HepG2 (cell line): Measurements from ENCODE around the gene LRRC3C. TPM values are rescaled to one million over a fixed set of nuclear protein-coding genes. Genes with fewer than 3 reads are reported as not detected.
A peak's percentile ranks its signal among the peaks of the same experiment; 100 is the strongest.

Source experiments
- BRD4 ChIP-seq: sonication (generic); formaldehyde crosslinking; IDR thresholded peaks from 2 replicates; pipeline ENCODE4 v1.4.0; 2020; ENCODE audit warnings: missing genetic modification reagents
- CENPT ChIP-seq: sonication (generic); formaldehyde crosslinking; IDR thresholded peaks from 2 replicates; pipeline ENCODE4 v1.8.0; 2022; ENCODE audit warnings: low read depth, mild to moderate bottlenecking, moderate library complexity, missing genetic modification reagents
- GABPA ChIP-seq, 2 experiments: IDR thresholded peaks; 2 replicates each; pipeline ENCODE4 v1.6.1; 2011 to 2016; ENCODE audit warnings: low read depth in 2 of 2, low read length in 1 of 2, missing biosample characterization in 1 of 2, missing genetic modification characterization in 1 of 2
- HDAC2 ChIP-seq: sonication (generic); formaldehyde crosslinking; IDR thresholded peaks from 2 replicates; pipeline ENCODE4 v1.4.0; 2020; ENCODE audit warnings: missing genetic modification reagents
- JUND ChIP-seq: sonication (generic); formaldehyde crosslinking; IDR thresholded peaks from 2 replicates; pipeline ENCODE4 v1.8.0; 2022; ENCODE audit warnings: mild to moderate bottlenecking, missing genetic modification reagents
- RBFOX2 ChIP-seq: fragments of 200-400 bp; formaldehyde crosslinking; IDR thresholded peaks from 2 replicates; pipeline ENCODE4 v1.6.1; 2017; ENCODE audit warnings: low read depth, mild to moderate bottlenecking, low read length
- SALL1 ChIP-seq: sonication (generic); formaldehyde crosslinking; IDR thresholded peaks from 2 replicates; pipeline ENCODE4 v1.8.0; 2022; ENCODE audit warnings: mild to moderate bottlenecking, missing genetic modification reagents
- SAP130 ChIP-seq: IDR thresholded peaks from 2 replicates; pipeline ENCODE4 v1.6.1; 2016; ENCODE audit warnings: low read depth
- SRSF1 ChIP-seq: fragments of 200-400 bp; formaldehyde crosslinking; optimal IDR thresholded peaks from 2 replicates; pipeline ENCODE3; 2017; ENCODE audit warnings: mild to moderate bottlenecking, low read depth, low read length, moderate library complexity
- ZBTB7A ChIP-seq: sonication (generic); formaldehyde crosslinking; IDR thresholded peaks from 2 replicates; pipeline ENCODE4 v1.8.0; 2022; ENCODE audit warnings: mild to moderate bottlenecking, missing genetic modification reagents
- ZNF160 ChIP-seq: sonication (generic); formaldehyde crosslinking; IDR thresholded peaks from 2 replicates; pipeline ENCODE4 v1.8.0; 2022; ENCODE audit warnings: mild to moderate bottlenecking, inconsistent platforms, missing genetic modification reagents
- ZNF232 ChIP-seq: sonication (generic); formaldehyde crosslinking; IDR thresholded peaks from 2 replicates; pipeline ENCODE4 v1.4.0; 2020; ENCODE audit warnings: missing genetic modification reagents, borderline replicate concordance
- ZNF333 ChIP-seq: sonication (generic); formaldehyde crosslinking; IDR thresholded peaks from 2 replicates; pipeline ENCODE4 v1.4.0; 2020; ENCODE audit warnings: mild to moderate bottlenecking, missing genetic modification reagents, borderline replicate concordance
- ZNF354B ChIP-seq: sonication (generic); formaldehyde crosslinking; IDR thresholded peaks from 2 replicates; pipeline ENCODE4 v1.8.0; 2022; ENCODE audit warnings: mild to moderate bottlenecking, missing genetic modification reagents
- ZNF383 ChIP-seq: sonication (generic); formaldehyde crosslinking; IDR thresholded peaks from 2 replicates; pipeline ENCODE4 v1.4.0; 2020; ENCODE audit warnings: missing genetic modification reagents, mild to moderate bottlenecking, borderline replicate concordance
- ZNF441 ChIP-seq: sonication (generic); formaldehyde crosslinking; IDR thresholded peaks from 2 replicates; pipeline ENCODE4 v1.7.0; 2021; ENCODE audit warnings: missing genetic modification reagents, borderline replicate concordance
- ZNF451 ChIP-seq: sonication (generic); formaldehyde crosslinking; IDR thresholded peaks from 2 replicates; pipeline ENCODE4 v1.5.0; 2020; ENCODE audit warnings: mild to moderate bottlenecking, missing genetic modification reagents
- ZNF564 ChIP-seq: sonication (generic); formaldehyde crosslinking; IDR thresholded peaks from 2 replicates; pipeline ENCODE4 v1.8.1; 2023; ENCODE audit warnings: mild to moderate bottlenecking, missing genetic modification reagents
- polyA plus RNA-seq, 8 experiments: library from polyadenylated mRNA; depleted of rRNA in 3 of 8; stranded (reverse) in 7 of 8; unstranded in 1 of 8; fragments of >200 nt; fragmentation: Illumina TruSeq in 4 of 8; extraction: Trizol in 4 of 8; gene quantifications; 2 replicates each; pipeline versions ENCODE4 v1.2.1 to v1.2.3, GENCODE V29; 2011 to 2016; ENCODE audit warnings: low read depth in 4 of 8, missing spikeins in 1 of 8, mixed read lengths in 1 of 8; ENCODE audit not compliant: insufficient read depth in 1 of 8
- total RNA-seq, 5 experiments: library from RNA; depleted of rRNA; stranded (reverse); fragments of >200 nt; fragmentation: Illumina TruSeq; extraction: Trizol; gene quantifications; 2 replicates each; pipeline ENCODE4 v1.2.3, GENCODE V29; 2016; ENCODE audit warnings: low read depth in 1 of 5
- TF ChIP-seq, protein P1 (sequence below): IDR thresholded peaks from 2 replicates; pipeline ENCODE4 v1.6.1; 2016; ENCODE audit warnings: missing genetic modification reagents, missing compliant biosample characterization
- TF ChIP-seq, protein P2 (sequence below): sonication (generic); formaldehyde crosslinking; IDR thresholded peaks from 2 replicates; pipeline ENCODE4 v1.5.1; 2020; ENCODE audit warnings: mild to moderate bottlenecking, missing genetic modification reagents, moderate library complexity
- TF ChIP-seq, protein P3 (sequence below): sonication (generic); formaldehyde crosslinking; IDR thresholded peaks from 2 replicates; pipeline ENCODE4 v1.4.0; 2020; ENCODE audit warnings: mild to moderate bottlenecking, low read depth, missing genetic modification reagents
- TF ChIP-seq, protein P4 (sequence below): sonication (generic); formaldehyde crosslinking; IDR thresholded peaks from 2 replicates; pipeline ENCODE4 v1.5.0; 2020; ENCODE audit warnings: mild to moderate bottlenecking, missing genetic modification reagents

The LRRC3C gene
- total and polyA plus RNA-seq, 2 of the 13 experiments (the other 11 are each of a cell fraction or from before 2014, with no cell fraction given) = 0.17 TPM; not detected in 1

DNA sequence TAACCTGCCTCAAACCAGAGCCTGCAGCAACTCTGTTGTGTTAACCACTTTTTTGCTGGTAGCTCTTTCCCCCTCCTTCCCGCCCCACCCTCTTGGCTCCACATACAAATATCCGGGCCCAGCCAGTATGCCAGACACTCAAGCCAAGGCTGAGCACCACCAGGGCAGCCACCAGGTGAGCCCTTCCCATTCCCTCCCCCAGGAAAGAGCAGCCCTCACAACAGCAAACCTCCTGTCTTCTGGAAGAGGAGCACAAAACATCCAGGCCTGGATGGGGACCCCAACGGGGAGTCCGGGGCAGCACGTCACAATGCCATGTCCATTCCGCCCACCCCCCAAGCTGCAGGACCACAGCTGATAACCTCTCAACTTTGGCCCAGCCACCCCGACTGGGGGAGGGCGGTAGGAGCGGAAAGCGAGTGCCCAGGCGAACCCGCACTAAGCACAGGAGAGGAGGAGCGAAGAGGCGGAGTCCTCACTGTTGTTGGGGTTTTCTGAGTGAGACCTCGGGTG is 888 bp upstream of the LRRC3C start (continued):
- TF ChIP-seq GABPA (IDR thresholded peaks at IDR 0.05; ENCODE audit: low read depth, low read length) = no peak
- TF ChIP-seq GABPA (CRISPR knock-in tag; IDR thresholded peaks at IDR 0.05; ENCODE audit: low read depth) = peak; percentile 45
- peak; percentile 93; the same call in 1 of the 2 replicates for TF ChIP-seq ZBTB7A (CRISPR knock-in tag)
- TF ChIP-seq, protein P1, sequence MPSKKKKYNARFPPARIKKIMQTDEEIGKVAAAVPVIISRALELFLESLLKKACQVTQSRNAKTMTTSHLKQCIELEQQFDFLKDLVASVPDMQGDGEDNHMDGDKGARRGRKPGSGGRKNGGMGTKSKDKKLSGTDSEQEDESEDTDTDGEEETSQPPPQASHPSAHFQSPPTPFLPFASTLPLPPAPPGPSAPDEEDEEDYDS = peak; percentile 86
- peak; percentile 54; the same call in 1 of the 2 replicates for TF ChIP-seq ZNF333 (CRISPR knock-in tag)
- peak; percentile 72 for TF ChIP-seq JUND
- TF ChIP-seq, protein P2, sequence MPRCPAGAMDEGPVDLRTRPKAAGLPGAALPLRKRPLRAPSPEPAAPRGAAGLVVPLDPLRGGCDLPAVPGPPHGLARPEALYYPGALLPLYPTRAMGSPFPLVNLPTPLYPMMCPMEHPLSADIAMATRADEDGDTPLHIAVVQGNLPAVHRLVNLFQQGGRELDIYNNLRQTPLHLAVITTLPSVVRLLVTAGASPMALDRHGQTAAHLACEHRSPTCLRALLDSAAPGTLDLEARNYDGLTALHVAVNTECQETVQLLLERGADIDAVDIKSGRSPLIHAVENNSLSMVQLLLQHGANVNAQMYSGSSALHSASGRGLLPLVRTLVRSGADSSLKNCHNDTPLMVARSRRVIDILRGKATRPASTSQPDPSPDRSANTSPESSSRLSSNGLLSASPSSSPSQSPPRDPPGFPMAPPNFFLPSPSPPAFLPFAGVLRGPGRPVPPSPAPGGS (CRISPR knock-in tag) = peak; percentile 63
- peak; percentile 86 for TF ChIP-seq SAP130
- no peak for TF ChIP-seq BRD4
- TF ChIP-seq ZNF564 (CRISPR knock-in tag) = no peak
- TF ChIP-seq SRSF1 = peak; percentile 57
- TF ChIP-seq ZNF354B (CRISPR knock-in tag) = no peak
- TF ChIP-seq ZNF441 (CRISPR knock-in tag) = peak; percentile 47; the same call in 1 of the 2 replicates
- peak; percentile 12; the same call in 1 of the 2 replicates for TF ChIP-seq ZNF232
- TF ChIP-seq ZNF451 (CRISPR knock-in tag) = 0 out of 2 replicates have a peak, but pooled peaks have one; percentile 15
- no peak for TF ChIP-seq CENPT (CRISPR knock-in tag)
- TF ChIP-seq ZNF160 = no peak
- TF ChIP-seq, protein P3, sequence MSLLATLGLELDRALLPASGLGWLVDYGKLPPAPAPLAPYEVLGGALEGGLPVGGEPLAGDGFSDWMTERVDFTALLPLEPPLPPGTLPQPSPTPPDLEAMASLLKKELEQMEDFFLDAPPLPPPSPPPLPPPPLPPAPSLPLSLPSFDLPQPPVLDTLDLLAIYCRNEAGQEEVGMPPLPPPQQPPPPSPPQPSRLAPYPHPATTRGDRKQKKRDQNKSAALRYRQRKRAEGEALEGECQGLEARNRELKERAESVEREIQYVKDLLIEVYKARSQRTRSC = no peak
- TF ChIP-seq, protein P4, sequence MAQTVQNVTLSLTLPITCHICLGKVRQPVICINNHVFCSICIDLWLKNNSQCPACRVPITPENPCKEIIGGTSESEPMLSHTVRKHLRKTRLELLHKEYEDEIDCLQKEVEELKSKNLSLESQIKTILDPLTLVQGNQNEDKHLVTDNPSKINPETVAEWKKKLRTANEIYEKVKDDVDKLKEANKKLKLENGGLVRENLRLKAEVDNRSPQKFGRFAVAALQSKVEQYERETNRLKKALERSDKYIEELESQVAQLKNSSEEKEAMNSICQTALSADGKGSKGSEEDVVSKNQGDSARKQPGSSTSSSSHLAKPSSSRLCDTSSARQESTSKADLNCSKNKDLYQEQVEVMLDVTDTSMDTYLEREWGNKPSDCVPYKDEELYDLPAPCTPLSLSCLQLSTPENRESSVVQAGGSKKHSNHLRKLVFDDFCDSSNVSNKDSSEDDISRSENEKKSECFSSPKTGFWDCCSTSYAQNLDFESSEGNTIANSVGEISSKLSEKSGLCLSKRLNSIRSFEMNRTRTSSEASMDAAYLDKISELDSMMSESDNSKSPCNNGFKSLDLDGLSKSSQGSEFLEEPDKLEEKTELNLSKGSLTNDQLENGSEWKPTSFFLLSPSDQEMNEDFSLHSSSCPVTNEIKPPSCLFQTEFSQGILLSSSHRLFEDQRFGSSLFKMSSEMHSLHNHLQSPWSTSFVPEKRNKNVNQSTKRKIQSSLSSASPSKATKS (CRISPR knock-in tag) = no peak
- TF ChIP-seq SALL1 (CRISPR knock-in tag) = peak; percentile 76
- no peak for TF ChIP-seq ZNF383
- peak; percentile 50; the same call in 1 of the 2 replicates for TF ChIP-seq HDAC2 (CRISPR knock-in tag)
- no peak for TF ChIP-seq RBFOX2
